Right lobe of liver (tissue), 4 donors: ENCODE data around the gene MAP7D2.

Source experiments
- CTCF ChIP-seq, 4 donors: fragments of 200-600 bp in 3 of 4; fragments of 450-650 bp in 1 of 4; IDR thresholded peaks; one replicate each; pipeline versions ENCODE4 v1.5.1 to v1.8.0; 2016 to 2022; ENCODE audit warnings: antibody characterized with exemption in 4 of 4, mild to moderate bottlenecking in 2 of 4
- POLR2A ChIP-seq: fragments of 450-650 bp; IDR thresholded peaks from one replicate; pipeline ENCODE4 v1.6.1; 2017; ENCODE audit warnings: antibody characterized with exemption, mild to moderate bottlenecking
- donor health status: DM: no; HTN: no; CAD: no.
- donor health status: DM: no; HTN: no; CAD: no.
- donor health status: DM: no; HTN: yes; CAD: no.

GRCh38 chrX:20130357-20130756 is 13.7 kb upstream of the MAP7D2 start:
- TF ChIP-seq CTCF (IDR thresholded peaks at IDR 0.05) = no peak
- no peak for TF ChIP-seq POLR2A
